Parathyroid adenoma (tissue), 2 donors: Measurements from ENCODE around the gene ANAPC2.

Experiments
- H2AFZ ChIP-seq: fragments of 300-600 bp; sonication (generic); one replicate; pipeline ENCODE4 v1.7.0; 2017; ENCODE audit warnings: antibody characterized with exemption, mild to moderate bottlenecking
- H3K27ac ChIP-seq: fragments of 300-600 bp; sonication (generic); one replicate; pipeline ENCODE4 v1.7.0; 2017
- H3K27me3 ChIP-seq: fragments of 300-600 bp; sonication (generic); one replicate; pipeline ENCODE4 v1.7.0; 2017; ENCODE audit warnings: low read length; ENCODE audit not compliant: control insufficient read depth, insufficient read depth
- H3K36me3 ChIP-seq: fragments of 300-600 bp; sonication (generic); one replicate; pipeline ENCODE4 v1.7.0; 2017; ENCODE audit warnings: low read length; ENCODE audit not compliant: control insufficient read depth, insufficient read depth
- H3K4me1 ChIP-seq: fragments of 300-600 bp; sonication (generic); one replicate; pipeline ENCODE4 v1.7.0; 2017; ENCODE audit warnings: control low read depth
- H3K4me2 ChIP-seq: fragments of 300-600 bp; sonication (generic); one replicate; pipeline ENCODE4 v1.7.0; 2017; ENCODE audit warnings: low read length
- H3K4me3 ChIP-seq: fragments of 300-600 bp; sonication (generic); one replicate; pipeline ENCODE4 v1.7.0; 2017; ENCODE audit warnings: low read depth, low read length
- H3K79me2 ChIP-seq: fragments of 300-600 bp; sonication (generic); one replicate; pipeline ENCODE4 v1.7.0; 2017; ENCODE audit warnings: control low read depth
- H3K9ac ChIP-seq: fragments of 300-600 bp; sonication (generic); one replicate; pipeline ENCODE4 v1.7.0; 2017; ENCODE audit warnings: mild to moderate bottlenecking
- H3K9me3 ChIP-seq: fragments of 300-600 bp; sonication (generic); one replicate; pipeline ENCODE4 v1.7.0; 2017; ENCODE audit warnings: low read length; ENCODE audit not compliant: control insufficient read depth
- TF ChIP-seq, protein P1 (sequence below): fragments of 300-600 bp; sonication (generic); IDR thresholded peaks from one replicate; pipeline ENCODE4 v1.7.0; 2017; ENCODE audit warnings: antibody characterized with exemption, mild to moderate bottlenecking
- donor health status: primary hyperparathyroidism.

Gene ANAPC2

DNA sequence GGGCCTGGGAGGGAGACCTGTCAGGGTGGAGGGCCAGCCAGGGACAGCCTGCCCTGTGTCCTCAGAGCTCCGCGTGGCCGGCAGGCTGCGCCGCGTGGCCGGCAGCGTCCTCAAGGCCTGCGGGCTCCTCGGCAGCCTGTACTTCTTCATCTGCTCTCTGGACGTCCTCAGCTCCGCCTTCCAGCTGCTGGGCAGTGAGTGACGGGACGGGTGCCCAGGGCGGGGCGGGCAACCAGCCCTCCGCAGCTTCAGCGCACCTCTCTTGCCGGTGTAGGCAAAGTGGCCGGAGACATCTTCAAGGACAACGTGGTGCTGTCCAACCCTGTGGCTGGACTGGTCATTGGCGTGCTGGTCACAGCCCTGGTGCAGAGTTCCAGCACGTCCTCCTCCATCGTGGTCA lies 44.1 kb upstream of the ANAPC2 start:
- H3K27ac ChIP-seq: no peak overlapping the region

DNA sequence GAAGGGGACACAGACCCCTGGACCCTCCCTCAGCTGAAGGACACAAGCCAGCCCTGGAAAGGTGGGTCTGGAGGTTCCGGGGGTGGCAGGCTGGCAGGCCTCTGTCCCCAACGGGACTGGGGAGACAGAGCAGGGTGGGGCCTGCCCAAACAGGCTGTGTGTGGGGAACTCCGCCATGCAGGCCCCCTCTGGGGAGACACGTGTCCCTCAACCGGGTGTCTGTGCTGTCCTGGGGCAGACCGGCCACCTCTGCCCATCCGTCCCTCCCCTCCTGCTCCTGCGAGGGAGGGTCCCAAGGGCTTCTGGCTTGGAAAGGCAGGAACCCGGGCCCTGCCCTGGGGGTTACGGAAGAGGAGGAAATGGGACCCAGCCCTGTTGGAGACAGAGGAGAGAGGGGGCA lies 43.7 kb upstream of the ANAPC2 start:
- Histone ChIP-seq H3K27me3 (no peaks in the 10 kb centered on the region), H3K4me3 (no peak overlapping the region), H3K9ac (no peak overlapping the region)

More for the DNA sequence above, 44.1 kb upstream of the ANAPC2 start:
- no peaks in the 10 kb centered on the region for H3K36me3 ChIP-seq
- H3K4me1 ChIP-seq: peaks cover 11% of the 10 kb centered on the region
- no peak overlapping the region for H2AFZ ChIP-seq
- H3K79me2 ChIP-seq: no peaks in the 10 kb centered on the region
- H3K9ac ChIP-seq: no peak overlapping the region
- H3K4me3 ChIP-seq: no peak overlapping the region
- TF ChIP-seq, protein P1, sequence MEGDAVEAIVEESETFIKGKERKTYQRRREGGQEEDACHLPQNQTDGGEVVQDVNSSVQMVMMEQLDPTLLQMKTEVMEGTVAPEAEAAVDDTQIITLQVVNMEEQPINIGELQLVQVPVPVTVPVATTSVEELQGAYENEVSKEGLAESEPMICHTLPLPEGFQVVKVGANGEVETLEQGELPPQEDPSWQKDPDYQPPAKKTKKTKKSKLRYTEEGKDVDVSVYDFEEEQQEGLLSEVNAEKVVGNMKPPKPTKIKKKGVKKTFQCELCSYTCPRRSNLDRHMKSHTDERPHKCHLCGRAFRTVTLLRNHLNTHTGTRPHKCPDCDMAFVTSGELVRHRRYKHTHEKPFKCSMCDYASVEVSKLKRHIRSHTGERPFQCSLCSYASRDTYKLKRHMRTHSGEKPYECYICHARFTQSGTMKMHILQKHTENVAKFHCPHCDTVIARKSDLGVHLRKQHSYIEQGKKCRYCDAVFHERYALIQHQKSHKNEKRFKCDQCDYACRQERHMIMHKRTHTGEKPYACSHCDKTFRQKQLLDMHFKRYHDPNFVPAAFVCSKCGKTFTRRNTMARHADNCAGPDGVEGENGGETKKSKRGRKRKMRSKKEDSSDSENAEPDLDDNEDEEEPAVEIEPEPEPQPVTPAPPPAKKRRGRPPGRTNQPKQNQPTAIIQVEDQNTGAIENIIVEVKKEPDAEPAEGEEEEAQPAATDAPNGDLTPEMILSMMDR: no peak
- H3K4me2 ChIP-seq: no peak overlapping the region
- no peaks in the 10 kb centered on the region for H3K9me3 ChIP-seq
- H3K27me3 ChIP-seq: no peaks in the 10 kb centered on the region

DNA sequence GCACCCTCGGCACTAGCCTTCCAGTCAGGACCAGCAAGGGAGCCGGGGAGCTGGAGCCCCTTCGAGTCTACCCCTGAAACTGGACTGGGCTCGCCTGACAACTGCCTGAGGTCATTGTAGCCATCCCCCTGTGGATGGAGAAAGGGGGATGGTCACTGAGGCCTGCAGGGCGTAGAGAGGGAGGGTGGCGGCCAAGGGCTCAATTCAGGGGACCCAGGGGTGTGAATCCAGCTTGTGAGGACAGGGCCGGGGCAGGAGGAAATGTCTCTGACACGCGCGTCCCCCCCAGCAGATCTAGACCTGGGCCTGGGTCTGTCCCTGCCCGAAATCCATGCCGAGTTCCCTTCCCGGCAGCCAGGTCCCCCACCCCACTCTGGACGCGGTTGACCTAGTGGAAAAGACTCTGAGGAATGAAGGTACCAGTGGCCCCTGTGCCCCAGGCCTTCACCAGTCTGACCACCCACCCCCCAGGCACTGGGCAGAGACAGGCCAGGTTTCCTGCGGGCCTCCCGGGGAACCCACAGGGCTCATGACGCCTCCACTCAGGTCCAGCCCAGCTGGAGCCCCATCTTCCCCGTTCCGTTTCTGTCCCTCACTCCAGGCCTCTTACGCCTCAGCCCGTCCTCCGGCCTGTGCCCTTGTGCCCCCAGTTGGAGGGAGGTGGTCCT lies 43.1 kb upstream of the ANAPC2 start:
- H3K4me2 ChIP-seq: no peak overlapping the region
- no peaks in the 10 kb centered on the region for H3K27me3 ChIP-seq
- no peaks in the 10 kb centered on the region for H3K9me3 ChIP-seq
- no peak overlapping the region for H3K4me3 ChIP-seq
- no peak overlapping the region for H3K27ac ChIP-seq
- no peaks in the 10 kb centered on the region for H3K36me3 ChIP-seq
- TF ChIP-seq, protein P1: no peak
- no peak overlapping the region for H2AFZ ChIP-seq
- no peak overlapping the region for H3K9ac ChIP-seq
- peaks cover 9% of the 10 kb centered on the region for H3K4me1 ChIP-seq
- H3K79me2 ChIP-seq: no peaks in the 10 kb centered on the region

More for the DNA sequence above, 43.7 kb upstream of the ANAPC2 start:
- no peak overlapping the region for H3K4me2 ChIP-seq
- TF ChIP-seq, protein P1: no peak
- H3K36me3 ChIP-seq: no peaks in the 10 kb centered on the region
- H3K27ac ChIP-seq: no peak overlapping the region
- no peaks in the 10 kb centered on the region for H3K79me2 ChIP-seq
- no peak overlapping the region for H2AFZ ChIP-seq
- no peaks in the 10 kb centered on the region for H3K9me3 ChIP-seq
- peaks cover 8% of the 10 kb centered on the region for H3K4me1 ChIP-seq

DNA sequence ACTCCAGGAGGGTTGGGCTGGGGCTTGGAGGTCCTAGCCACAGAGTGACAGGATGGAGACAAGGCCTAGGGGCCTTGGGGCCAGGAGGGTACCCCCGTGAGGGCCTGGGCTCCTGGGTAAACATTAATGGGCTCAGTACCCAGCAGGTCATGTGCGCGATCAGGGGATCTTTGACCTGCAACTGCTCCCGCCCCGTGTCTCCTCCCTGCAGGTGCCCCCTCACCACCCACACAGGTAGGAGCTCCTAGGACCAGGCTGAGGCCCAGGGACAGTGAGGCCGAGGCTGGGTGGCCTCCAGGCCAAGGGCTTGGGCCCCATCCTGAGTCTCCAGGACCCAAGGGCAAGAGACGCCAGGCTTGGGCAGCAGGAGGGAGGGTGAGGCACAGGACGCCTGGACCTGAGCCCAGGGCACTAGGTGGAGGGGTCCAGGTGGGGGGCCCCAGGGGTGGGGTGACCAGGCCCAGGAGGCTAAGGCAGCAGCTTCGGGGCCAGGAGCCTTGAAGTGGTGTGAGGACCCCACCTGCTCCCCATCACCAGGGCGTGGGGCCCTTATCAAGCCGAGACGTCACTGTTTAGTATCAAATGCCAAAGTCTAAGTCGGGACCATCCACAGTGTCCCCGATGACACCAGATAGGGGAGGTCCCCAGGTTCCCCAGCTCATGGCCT lies 42.5 kb upstream of the ANAPC2 start, which contains the start of gene SLC34A3:
Gene SLC34A3, plus strand, starts transcription at position 197 of the 667 bp plus-strand sequence. CDS start 802 bp downstream, outside the sequence.
- H3K27ac ChIP-seq: no peak within 1 kb of the TSS
- H3K79me2 ChIP-seq: no peaks in the 10 kb centered on the region
- H3K4me1 ChIP-seq: peaks cover 5% of the 10 kb centered on the region
- no peaks in the 10 kb centered on the region for H3K9me3 ChIP-seq
- H3K9ac ChIP-seq: no peak within 1 kb of the TSS
- no peak within 1 kb of the TSS for H3K4me3 ChIP-seq
- H3K4me2 ChIP-seq: no peak within 1 kb of the TSS
- no peak within 1 kb of the TSS for H2AFZ ChIP-seq
- no peaks in the 10 kb centered on the region for H3K27me3 ChIP-seq
- H3K36me3 ChIP-seq: no peaks in the 10 kb centered on the region
- TF ChIP-seq, protein P1: no peak
